Measurements from ENCODE around the gene BANK1. TPM values are rescaled to one million over a fixed set of nuclear protein-coding genes. Genes with fewer than 3 reads are reported as not detected.

BANK1 gene
- total RNA-seq, 1 experiment from 2014 or later, result 3.3 TPM

DNA sequence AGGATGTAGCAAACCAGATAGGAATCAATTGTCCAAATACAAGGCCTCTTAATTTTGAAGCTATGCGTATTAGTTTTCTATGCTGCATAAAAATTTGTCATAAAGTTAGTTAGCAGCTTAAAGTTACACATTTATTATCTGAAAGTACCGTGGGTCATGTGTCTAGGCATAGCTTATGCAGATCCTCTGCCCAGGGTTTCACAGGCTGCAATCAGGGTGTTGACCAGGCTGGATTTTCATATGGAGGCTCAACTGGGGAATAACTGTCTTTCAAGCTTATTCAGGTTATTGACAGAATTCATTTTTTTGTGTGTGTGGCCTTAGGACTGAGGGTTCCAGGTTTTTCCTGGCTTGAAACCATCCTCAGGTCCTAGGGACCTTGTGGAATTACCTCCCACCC lies 289.7 kb downstream of the BANK1 start:
- BruUV-seq (replicated peaks), result no TSS peak
- Histone ChIP-seq H3K27ac (ENCODE audit: low read length) (no peak overlapping the region), H3K4me3 (ENCODE audit: low read depth in 2 of 2, low read length in 2 of 2) (no peak overlapping the region), H3K27me3 (ENCODE audit: control insufficient read depth, insufficient read depth, low read length) (no peaks in the 10 kb centered on the region), H3K9me3 (ENCODE audit: control insufficient read depth, insufficient read depth, low read depth, low read length) (no peaks in the 10 kb centered on the region), H3K36me3 (ENCODE audit: control insufficient read depth, insufficient read depth, low read length) (no peaks in the 10 kb centered on the region), H3K4me1 (ENCODE audit: control insufficient read depth, insufficient read depth, low read length) (no peaks in the 10 kb centered on the region)
- ChIA-PET CTCF (no interaction called here), POLR2A (no interaction called here)
- DNase-seq (ENCODE audit: low read depth, low spot score) (no peak), ATAC-seq (no peak)
- intact Hi-C loops (cut with micrococcal nuclease; ENCODE audit: unreplicated experiment) (no loop called here), in situ Hi-C loops (cut with HindIII; ENCODE audit: low pct_unique_long_range_greater_than_20kb, low sequenced_read_pairs) (no loop called here)
- TF ChIP-seq, protein P1, sequence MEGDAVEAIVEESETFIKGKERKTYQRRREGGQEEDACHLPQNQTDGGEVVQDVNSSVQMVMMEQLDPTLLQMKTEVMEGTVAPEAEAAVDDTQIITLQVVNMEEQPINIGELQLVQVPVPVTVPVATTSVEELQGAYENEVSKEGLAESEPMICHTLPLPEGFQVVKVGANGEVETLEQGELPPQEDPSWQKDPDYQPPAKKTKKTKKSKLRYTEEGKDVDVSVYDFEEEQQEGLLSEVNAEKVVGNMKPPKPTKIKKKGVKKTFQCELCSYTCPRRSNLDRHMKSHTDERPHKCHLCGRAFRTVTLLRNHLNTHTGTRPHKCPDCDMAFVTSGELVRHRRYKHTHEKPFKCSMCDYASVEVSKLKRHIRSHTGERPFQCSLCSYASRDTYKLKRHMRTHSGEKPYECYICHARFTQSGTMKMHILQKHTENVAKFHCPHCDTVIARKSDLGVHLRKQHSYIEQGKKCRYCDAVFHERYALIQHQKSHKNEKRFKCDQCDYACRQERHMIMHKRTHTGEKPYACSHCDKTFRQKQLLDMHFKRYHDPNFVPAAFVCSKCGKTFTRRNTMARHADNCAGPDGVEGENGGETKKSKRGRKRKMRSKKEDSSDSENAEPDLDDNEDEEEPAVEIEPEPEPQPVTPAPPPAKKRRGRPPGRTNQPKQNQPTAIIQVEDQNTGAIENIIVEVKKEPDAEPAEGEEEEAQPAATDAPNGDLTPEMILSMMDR (IDR thresholded peaks at IDR 0.05), result no peak

DNA sequence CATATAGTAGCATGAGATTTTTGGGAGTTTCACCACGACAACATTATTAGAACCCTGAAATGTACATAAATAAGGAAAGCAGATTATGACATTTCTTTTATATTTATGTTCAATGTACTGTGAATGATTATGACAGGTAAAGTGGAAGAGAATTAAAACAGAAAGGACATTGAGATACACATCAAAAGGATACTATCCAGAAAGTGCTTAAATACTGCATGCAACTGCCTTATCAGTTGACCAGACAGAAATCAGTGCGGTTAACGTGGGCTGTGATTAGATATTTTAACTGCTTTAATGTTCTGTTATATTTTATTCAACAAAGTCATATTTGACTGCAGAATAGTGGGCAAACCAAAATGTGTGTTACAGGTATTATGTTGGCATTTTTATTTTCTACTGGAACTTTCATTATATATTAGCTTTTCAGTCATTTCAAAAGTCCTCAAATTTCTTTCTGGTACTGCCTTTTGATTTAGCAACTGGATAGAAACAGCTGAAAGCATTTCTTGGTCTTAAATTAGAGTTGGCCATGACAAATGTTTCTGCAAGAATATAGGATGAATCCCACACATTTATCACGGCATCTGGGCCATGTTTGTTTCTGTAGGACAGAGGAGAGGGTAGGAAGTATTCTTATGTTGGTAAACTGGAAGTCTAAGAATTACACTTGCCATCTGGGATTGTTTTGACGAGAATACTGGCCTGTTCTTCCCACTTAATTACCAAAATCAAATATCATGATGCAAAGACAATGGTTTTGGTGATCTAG lies 299.5 kb downstream of the BANK1 start:
- in situ Hi-C loops (cut with HindIII; ENCODE audit: low pct_unique_long_range_greater_than_20kb, low sequenced_read_pairs), result no loop called here
- ATAC-seq (no peak), DNase-seq (ENCODE audit: low read depth, low spot score) (no peak)
- ChIA-PET POLR2A (no interaction called here), CTCF (no interaction called here)
- Histone ChIP-seq H3K36me3 (ENCODE audit: control insufficient read depth, insufficient read depth, low read length) (no peaks in the 10 kb centered on the region), H3K27me3 (ENCODE audit: control insufficient read depth, insufficient read depth, low read length) (no peaks in the 10 kb centered on the region), H3K4me1 (ENCODE audit: control insufficient read depth, insufficient read depth, low read length) (no peaks in the 10 kb centered on the region), H3K27ac (ENCODE audit: low read length) (no peak overlapping the region), H3K4me3 (ENCODE audit: low read depth in 2 of 2, low read length in 2 of 2) (no peak overlapping the region), H3K9me3 (ENCODE audit: control insufficient read depth, insufficient read depth, low read depth, low read length) (no peaks in the 10 kb centered on the region)
- intact Hi-C loops (cut with micrococcal nuclease; ENCODE audit: unreplicated experiment), result no loop called here
- BruUV-seq (replicated peaks), result no TSS peak
- TF ChIP-seq SIN3A (IDR thresholded peaks at IDR 0.05; ENCODE audit: borderline replicate concordance, insufficient read depth, low read depth, low read length) (no peak), POLR2AphosphoS5 (IDR thresholded peaks at IDR 0.05; ENCODE audit: low read depth, low read length) (no peak), TCF7L2 (IDR thresholded peaks at IDR 0.05; ENCODE audit: low read depth, low read length) (no peak)
- TF ChIP-seq, protein P1 (IDR thresholded peaks at IDR 0.05), result no peak
- TF ChIP-seq, protein P2, sequence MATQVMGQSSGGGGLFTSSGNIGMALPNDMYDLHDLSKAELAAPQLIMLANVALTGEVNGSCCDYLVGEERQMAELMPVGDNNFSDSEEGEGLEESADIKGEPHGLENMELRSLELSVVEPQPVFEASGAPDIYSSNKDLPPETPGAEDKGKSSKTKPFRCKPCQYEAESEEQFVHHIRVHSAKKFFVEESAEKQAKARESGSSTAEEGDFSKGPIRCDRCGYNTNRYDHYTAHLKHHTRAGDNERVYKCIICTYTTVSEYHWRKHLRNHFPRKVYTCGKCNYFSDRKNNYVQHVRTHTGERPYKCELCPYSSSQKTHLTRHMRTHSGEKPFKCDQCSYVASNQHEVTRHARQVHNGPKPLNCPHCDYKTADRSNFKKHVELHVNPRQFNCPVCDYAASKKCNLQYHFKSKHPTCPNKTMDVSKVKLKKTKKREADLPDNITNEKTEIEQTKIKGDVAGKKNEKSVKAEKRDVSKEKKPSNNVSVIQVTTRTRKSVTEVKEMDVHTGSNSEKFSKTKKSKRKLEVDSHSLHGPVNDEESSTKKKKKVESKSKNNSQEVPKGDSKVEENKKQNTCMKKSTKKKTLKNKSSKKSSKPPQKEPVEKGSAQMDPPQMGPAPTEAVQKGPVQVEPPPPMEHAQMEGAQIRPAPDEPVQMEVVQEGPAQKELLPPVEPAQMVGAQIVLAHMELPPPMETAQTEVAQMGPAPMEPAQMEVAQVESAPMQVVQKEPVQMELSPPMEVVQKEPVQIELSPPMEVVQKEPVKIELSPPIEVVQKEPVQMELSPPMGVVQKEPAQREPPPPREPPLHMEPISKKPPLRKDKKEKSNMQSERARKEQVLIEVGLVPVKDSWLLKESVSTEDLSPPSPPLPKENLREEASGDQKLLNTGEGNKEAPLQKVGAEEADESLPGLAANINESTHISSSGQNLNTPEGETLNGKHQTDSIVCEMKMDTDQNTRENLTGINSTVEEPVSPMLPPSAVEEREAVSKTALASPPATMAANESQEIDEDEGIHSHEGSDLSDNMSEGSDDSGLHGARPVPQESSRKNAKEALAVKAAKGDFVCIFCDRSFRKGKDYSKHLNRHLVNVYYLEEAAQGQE (IDR thresholded peaks at IDR 0.05; ENCODE audit: insufficient read depth in 1 of 2, low read depth in 2 of 2, low read length in 1 of 2), result no peak

Measured in Panc1 (cell line).